Fibroblast of the aortic adventitia (primary cell): ENCODE data around the gene PRSS8. TPM values are rescaled to one million over a fixed set of nuclear protein-coding genes. Genes with fewer than 3 reads are reported as not detected.

ENCODE experiments used
- DNase-seq: peaks from one replicate; pipeline ENCODE4 v3.0.0-alpha.2; 2010; ENCODE audit warnings: low read depth
- H3K4me3 ChIP-seq: 2 replicates; pipeline ENCODE4 v1.5.1; 2011; ENCODE audit warnings: low read depth, mild to moderate bottlenecking, control low read depth, low read length, moderate library complexity
- CTCF ChIP-seq: IDR thresholded peaks from 2 replicates; pipeline ENCODE4 v1.5.1; 2011; ENCODE audit warnings: mild to moderate bottlenecking, low read length, control low read depth, inconsistent platforms; ENCODE audit not compliant: insufficient read depth
- total RNA-seq: library from RNA; depleted of rRNA; stranded (reverse); fragments of >200 nt; gene quantifications from 2 replicates; pipeline ENCODE4 v1.2.3, GENCODE V29; 2012; ENCODE audit warnings: low replicate concordance

PRSS8 gene
- total RNA-seq, 1 donor, result not detected

GRCh38 chr16:31136287-31136662 is 748 bp upstream of the PRSS8 start:
- H3K4me3 ChIP-seq, result no peak overlapping the region
- DNase-seq, result no peak
- no peak for TF ChIP-seq CTCF

GRCh38 chr16:31134625-31135534 is 647 bp downstream of the PRSS8 start:
- no peak overlapping the region for H3K4me3 ChIP-seq
- DNase-seq, result no peak
- no peak for TF ChIP-seq CTCF

- no peak overlapping the region for H3K4me3 ChIP-seq
- no peak for DNase-seq
- no peak for TF ChIP-seq CTCF
Measured at GRCh38 chr16:31134091-31134571, 1.4 kb downstream of the PRSS8 start.

GRCh38 chr16:31133046-31133501 is 2.5 kb downstream of the PRSS8 start:
- TF ChIP-seq CTCF, result no peak
- H3K4me3 ChIP-seq, result no peak overlapping the region
- DNase-seq, result no peak

GRCh38 chr16:31132303-31132979 is 3.1 kb downstream of the PRSS8 start:
- no peak for DNase-seq
- TF ChIP-seq CTCF, result no peak
- H3K4me3 ChIP-seq, result no peak overlapping the region

- DNase-seq, result no peak
- no peak for TF ChIP-seq CTCF
- no peak overlapping the region for H3K4me3 ChIP-seq
Measured at GRCh38 chr16:31131841-31132271, 3.7 kb downstream of the PRSS8 start.
